ENCODE results near the gene SLC7A6.

- TF ChIP-seq CTCF (IDR thresholded peaks at IDR 0.05; ENCODE audit: low read length) (no peak), EZH2 (IDR thresholded peaks at IDR 0.05; ENCODE audit: borderline replicate concordance, low read length) (no peak)
These were observed 10.1 kb downstream of the SLC7A6 start for GRCh38 chr16:68274441-68274840.

All from OCI-LY1 (cell line).